ENCODE data around the gene CRYGN.
A peak's percentile ranks its signal among the peaks of the same experiment; 100 is the strongest.

Gene CRYGN

GRCh38 chr7:151426904-151427704 is 12.8 kb downstream of the CRYGN start:
- no peak for DNase-seq (ENCODE audit: low read depth)

GRCh38 chr7:151426441-151426903 is 13.5 kb downstream of the CRYGN start:
- no peak for DNase-seq (ENCODE audit: low read depth)

GRCh38 chr7:151425670-151426440 is 14.1 kb downstream of the CRYGN start:
- DNase-seq (ENCODE audit: low read depth) = no peak

- no peak for DNase-seq (ENCODE audit: low read depth)
Observed at GRCh38 chr7:151424799-151425198, 15.1 kb downstream of the CRYGN start.

- DNase-seq (ENCODE audit: low read depth) = no peak
Observed at GRCh38 chr7:151423936-151424335, 16.0 kb downstream of the CRYGN start.

GRCh38 chr7:151423226-151423625 is 16.7 kb downstream of the CRYGN start:
- no peak for DNase-seq (ENCODE audit: low read depth)

- DNase-seq (ENCODE audit: low read depth) = no peak
Observed at GRCh38 chr7:151422212-151422611, 17.7 kb downstream of the CRYGN start.

- DNase-seq (ENCODE audit: low read depth) = no peak
Observed at GRCh38 chr7:151420144-151420543, 19.8 kb downstream of the CRYGN start.

GRCh38 chr7:151416941-151417315 is 23.0 kb downstream of the CRYGN start:
- no peak for DNase-seq (ENCODE audit: low read depth)

GRCh38 chr7:151416112-151416940 is 23.6 kb downstream of the CRYGN start:
- DNase-seq (ENCODE audit: low read depth) = no peak

- DNase-seq (ENCODE audit: low read depth) = no peak
Observed at GRCh38 chr7:151415375-151416105, 24.4 kb downstream of the CRYGN start.

GRCh38 chr7:151413241-151413640 is 26.7 kb downstream of the CRYGN start:
- DNase-seq (ENCODE audit: low read depth) = no peak

- DNase-seq (ENCODE audit: low read depth) = no peak
Observed at GRCh38 chr7:151412318-151412717, 27.6 kb downstream of the CRYGN start.

- DNase-seq (ENCODE audit: low read depth) = no peak
Observed at GRCh38 chr7:151411551-151411950, 28.4 kb downstream of the CRYGN start.

GRCh38 chr7:151410405-151411390 is 29.2 kb downstream of the CRYGN start:
- no peak for DNase-seq (ENCODE audit: low read depth)

GRCh38 chr7:151409667-151410404 is 30.1 kb downstream of the CRYGN start, which contains the start of gene WDR86:
WDR86 (minus strand) TSS chr7:151410038; CDS start chr7:151409589, 449 bp downstream.
- DNase-seq (ENCODE audit: low read depth) = no peak

GRCh38 chr7:151408839-151409666 is 30.9 kb downstream of the CRYGN start:
- DNase-seq (ENCODE audit: low read depth) = peak; percentile 87

GRCh38 chr7:151408498-151408838 is 31.5 kb downstream of the CRYGN start:
- no peak for DNase-seq (ENCODE audit: low read depth)

Data from T-helper 22 cell (primary cell).